Testis (tissue), 2 donors: ENCODE measurements around the gene FAM184A.

ENCODE experiments used
- POLR2A ChIP-seq: fragments of 450-650 bp; IDR thresholded peaks from one replicate; pipeline ENCODE4 v1.6.1; 2017; ENCODE audit warnings: antibody characterized with exemption, mild to moderate bottlenecking, moderate library complexity
- TF ChIP-seq, protein P1 (sequence below), 3 experiments: fragments of 450-650 bp in 2 of 3; fragments of 200-600 bp in 1 of 3; sonication (generic) in 1 of 3; IDR thresholded peaks; one replicate each; pipeline ENCODE4 v1.5.1; 2016 to 2019; ENCODE audit warnings: antibody characterized with exemption in 3 of 3, mild to moderate bottlenecking in 2 of 3, moderate library complexity in 1 of 3

DNA sequence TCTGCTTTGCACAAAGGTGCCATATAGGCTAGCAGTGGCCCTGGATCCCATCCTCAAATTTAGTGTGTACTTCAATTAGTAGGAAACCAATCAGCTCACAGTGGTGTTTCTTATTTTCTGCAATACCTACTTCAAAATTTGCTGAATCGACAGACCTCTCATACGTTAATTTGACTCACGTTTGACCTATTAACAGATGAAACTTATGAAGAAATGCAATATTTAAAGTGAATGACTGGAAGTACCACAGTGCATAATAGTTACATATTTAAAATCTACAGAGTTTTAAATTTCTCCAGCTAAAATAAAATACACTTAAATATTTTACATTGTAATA, 95.9 kb downstream of the FAM184A start:
- TF ChIP-seq, protein P1, sequence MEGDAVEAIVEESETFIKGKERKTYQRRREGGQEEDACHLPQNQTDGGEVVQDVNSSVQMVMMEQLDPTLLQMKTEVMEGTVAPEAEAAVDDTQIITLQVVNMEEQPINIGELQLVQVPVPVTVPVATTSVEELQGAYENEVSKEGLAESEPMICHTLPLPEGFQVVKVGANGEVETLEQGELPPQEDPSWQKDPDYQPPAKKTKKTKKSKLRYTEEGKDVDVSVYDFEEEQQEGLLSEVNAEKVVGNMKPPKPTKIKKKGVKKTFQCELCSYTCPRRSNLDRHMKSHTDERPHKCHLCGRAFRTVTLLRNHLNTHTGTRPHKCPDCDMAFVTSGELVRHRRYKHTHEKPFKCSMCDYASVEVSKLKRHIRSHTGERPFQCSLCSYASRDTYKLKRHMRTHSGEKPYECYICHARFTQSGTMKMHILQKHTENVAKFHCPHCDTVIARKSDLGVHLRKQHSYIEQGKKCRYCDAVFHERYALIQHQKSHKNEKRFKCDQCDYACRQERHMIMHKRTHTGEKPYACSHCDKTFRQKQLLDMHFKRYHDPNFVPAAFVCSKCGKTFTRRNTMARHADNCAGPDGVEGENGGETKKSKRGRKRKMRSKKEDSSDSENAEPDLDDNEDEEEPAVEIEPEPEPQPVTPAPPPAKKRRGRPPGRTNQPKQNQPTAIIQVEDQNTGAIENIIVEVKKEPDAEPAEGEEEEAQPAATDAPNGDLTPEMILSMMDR (IDR thresholded peaks at IDR 0.05): no peak
- TF ChIP-seq POLR2A: no peak
